Left ventricle myocardium inferior (tissue), 1 donor: ENCODE data around the gene C10orf143. TPM values are rescaled to one million over a fixed set of nuclear protein-coding genes. Genes with fewer than 3 reads are reported as not detected.

ENCODE experiments used
- DNase-seq: peaks from one replicate; pipeline ENCODE4 v3.0.0-alpha.2; 2020
- H3K27ac ChIP-seq: fragments of 200-600 bp; replicated peaks from 2 replicates; pipeline ENCODE4 v1.8.0; 2021
- H3K27me3 ChIP-seq: fragments of 200-600 bp; 2 replicates; pipeline ENCODE4 v1.8.0; 2021; ENCODE audit warnings: low read depth
- H3K36me3 ChIP-seq: fragments of 200-600 bp; 2 replicates; pipeline ENCODE4 v1.8.0; 2021
- H3K4me1 ChIP-seq: fragments of 200-600 bp; 2 replicates; pipeline ENCODE4 v1.8.0; 2021
- H3K4me3 ChIP-seq: fragments of 200-600 bp; 2 replicates; pipeline ENCODE4 v1.8.0; 2021; ENCODE audit warnings: mild to moderate bottlenecking, moderate library complexity
- H3K9me3 ChIP-seq: fragments of 200-600 bp; replicated peaks from 2 replicates; pipeline ENCODE4 v1.8.0; 2021
- CTCF ChIP-seq: fragments of 200-600 bp; IDR thresholded peaks from 2 replicates; pipeline ENCODE4 v1.8.0; 2021; ENCODE audit warnings: antibody characterized with exemption, mild to moderate bottlenecking, borderline replicate concordance
- intact Hi-C: fragments of 100-400 bp; cut with micrococcal nuclease; formaldehyde crosslinking; loops from one replicate; pipeline ENCODE4 v1.11.0; 2022
- total RNA-seq: library from RNA; stranded (reverse); fragmentation: NEBNext Ultra II Directional; extraction: Animal tissue kit (Norgen Biotek cat#: 25700); gene quantifications from one replicate; pipeline ENCODE4 v1.2.1, GENCODE V29; 2021
- donor health status: DM: no; HTN: yes; CAD: no; lungs with severe emphysema.

Gene C10orf143
- total RNA-seq, 1 donor from 2014 or later, result 1.7 TPM

GRCh38 chr10:130023454-130024230 lies 87.0 kb downstream of the C10orf143 start:
- intact Hi-C loops, result no loop called here
- TF ChIP-seq CTCF, result no peak
- no peak overlapping the region for H3K4me3 ChIP-seq
- DNase-seq, result no peak
- H3K9me3 ChIP-seq, result no peaks in the 10 kb centered on the region
- H3K4me1 ChIP-seq, result no peaks in the 10 kb centered on the region
- H3K27me3 ChIP-seq, result peaks cover 51% of the 10 kb centered on the region
- no peaks in the 10 kb centered on the region for H3K36me3 ChIP-seq
- H3K27ac ChIP-seq, result no peak overlapping the region

GRCh38 chr10:130022511-130023299 lies 87.9 kb downstream of the C10orf143 start:
- H3K9me3 ChIP-seq, result no peaks in the 10 kb centered on the region
- no peaks in the 10 kb centered on the region for H3K4me1 ChIP-seq
- peaks cover 51% of the 10 kb centered on the region for H3K27me3 ChIP-seq
- no peak for DNase-seq
- H3K27ac ChIP-seq, result no peak overlapping the region
- no peak for TF ChIP-seq CTCF
- H3K4me3 ChIP-seq, result no peak overlapping the region
- intact Hi-C loops, result no loop called here
- H3K36me3 ChIP-seq, result no peaks in the 10 kb centered on the region

GRCh38 chr10:130022086-130022485 lies 88.5 kb downstream of the C10orf143 start:
- no peak overlapping the region for H3K4me3 ChIP-seq
- peaks cover 46% of the 10 kb centered on the region for H3K27me3 ChIP-seq
- no peaks in the 10 kb centered on the region for H3K9me3 ChIP-seq
- intact Hi-C loops, result no loop called here
- TF ChIP-seq CTCF, result no peak
- H3K4me1 ChIP-seq, result no peaks in the 10 kb centered on the region
- no peak overlapping the region for H3K27ac ChIP-seq
- DNase-seq, result no peak
- H3K36me3 ChIP-seq, result no peaks in the 10 kb centered on the region

GRCh38 chr10:130021383-130021950 lies 89.2 kb downstream of the C10orf143 start:
- H3K27me3 ChIP-seq, result peaks cover 41% of the 10 kb centered on the region
- no peaks in the 10 kb centered on the region for H3K4me1 ChIP-seq
- H3K27ac ChIP-seq, result no peak overlapping the region
- no peak overlapping the region for H3K4me3 ChIP-seq
- TF ChIP-seq CTCF, result no peak
- no peaks in the 10 kb centered on the region for H3K36me3 ChIP-seq
- DNase-seq, result no peak
- intact Hi-C loops, result no loop called here
- no peaks in the 10 kb centered on the region for H3K9me3 ChIP-seq

GRCh38 chr10:130020651-130021382 lies 89.8 kb downstream of the C10orf143 start:
- DNase-seq, result no peak
- no peaks in the 10 kb centered on the region for H3K36me3 ChIP-seq
- H3K4me1 ChIP-seq, result no peaks in the 10 kb centered on the region
- TF ChIP-seq CTCF, result no peak
- H3K27ac ChIP-seq, result no peak overlapping the region
- no peak overlapping the region for H3K4me3 ChIP-seq
- intact Hi-C loops, result no loop called here
- peaks cover 44% of the 10 kb centered on the region for H3K27me3 ChIP-seq
- H3K9me3 ChIP-seq, result no peaks in the 10 kb centered on the region
